ENCODE data around the gene DOCK10.

Gene DOCK10

DNA sequence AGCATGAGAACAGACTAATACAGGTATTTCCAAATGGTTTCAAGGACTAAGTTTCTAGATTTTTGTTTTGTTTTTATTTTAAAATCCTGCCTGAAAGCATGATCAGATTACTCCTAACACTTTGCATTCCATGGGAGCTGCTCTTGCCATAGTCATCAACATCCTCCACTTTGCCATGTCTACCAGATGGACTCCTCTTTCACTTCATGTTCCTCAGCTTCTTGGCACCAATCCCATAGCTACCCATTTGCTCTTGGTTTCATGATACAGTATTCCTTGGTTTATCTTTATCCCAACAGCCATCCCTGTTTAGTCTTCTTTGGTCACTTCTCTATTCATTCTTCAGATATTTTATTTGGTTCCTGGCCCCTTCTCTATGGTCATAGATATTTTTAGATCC lies 171.9 kb downstream of the DOCK10 start:
- DNase-seq: no peak

DNA sequence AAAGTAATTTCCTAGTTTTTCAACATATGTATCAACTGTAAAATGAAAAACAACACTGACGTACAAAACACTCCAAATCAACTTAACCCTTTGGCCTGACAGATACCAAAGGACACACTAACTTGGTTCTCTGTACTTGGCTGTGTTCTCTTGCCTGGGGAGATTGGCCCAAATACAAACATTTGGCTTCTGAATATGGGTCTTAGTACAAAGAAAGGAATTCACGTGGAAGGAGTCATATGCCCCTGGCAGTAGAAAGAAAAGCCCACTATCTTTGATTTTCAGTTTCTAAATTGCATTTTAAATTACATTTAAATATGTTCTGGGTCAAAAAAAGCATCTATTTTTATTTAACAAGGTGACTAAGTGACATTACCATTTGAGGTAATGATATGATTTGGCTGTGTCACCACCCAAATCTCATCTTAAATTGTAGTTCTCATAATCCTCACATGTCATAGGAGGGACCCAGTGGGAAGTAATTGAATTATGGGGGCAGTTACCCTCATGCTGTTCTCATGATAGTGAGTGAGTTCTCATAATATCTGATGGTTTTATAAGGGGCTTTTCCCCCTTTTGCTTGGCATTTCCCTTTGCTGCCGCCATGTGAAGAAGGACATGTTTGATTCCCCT lies 172.6 kb downstream of the DOCK10 start:
- no peak for DNase-seq

DNA sequence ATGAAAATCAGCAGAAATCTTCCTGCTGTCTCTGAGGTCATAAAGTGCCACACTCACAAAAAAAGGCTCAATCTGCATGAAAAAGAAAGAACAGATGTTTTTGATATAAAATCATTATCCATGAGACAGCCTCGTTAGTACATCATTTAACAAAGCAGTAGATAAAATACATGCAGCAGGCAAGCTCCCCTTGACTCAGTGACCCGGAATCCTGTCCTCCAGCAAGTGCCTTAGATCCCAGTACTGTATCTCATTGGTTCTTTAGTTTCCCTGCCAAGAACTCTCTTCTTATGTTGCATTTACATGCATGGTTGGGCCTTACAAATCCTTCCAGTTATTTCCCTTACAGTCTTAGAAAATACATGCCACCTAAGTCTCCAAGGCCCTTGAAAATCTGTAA lies 177.3 kb downstream of the DOCK10 start:
- no peak for DNase-seq

DNA sequence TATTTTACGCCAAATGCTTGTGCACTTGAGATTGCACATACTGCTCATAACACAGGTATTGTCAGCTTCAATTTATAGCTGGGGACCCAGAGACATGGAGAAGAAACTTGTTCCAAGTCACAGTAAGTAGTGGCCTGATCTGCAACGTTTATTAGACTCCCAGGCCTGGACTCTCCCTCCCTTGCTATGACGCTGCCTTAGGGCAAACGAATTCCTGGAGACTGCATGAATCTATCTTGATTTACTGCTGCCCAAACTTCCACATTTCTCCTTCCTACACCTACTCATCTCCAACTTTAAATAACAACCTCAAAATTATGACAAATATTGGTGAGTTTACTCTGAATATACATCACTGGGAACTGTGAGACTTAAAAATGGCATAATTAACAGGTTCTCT lies 181.0 kb downstream of the DOCK10 start:
- DNase-seq: no peak

DNA sequence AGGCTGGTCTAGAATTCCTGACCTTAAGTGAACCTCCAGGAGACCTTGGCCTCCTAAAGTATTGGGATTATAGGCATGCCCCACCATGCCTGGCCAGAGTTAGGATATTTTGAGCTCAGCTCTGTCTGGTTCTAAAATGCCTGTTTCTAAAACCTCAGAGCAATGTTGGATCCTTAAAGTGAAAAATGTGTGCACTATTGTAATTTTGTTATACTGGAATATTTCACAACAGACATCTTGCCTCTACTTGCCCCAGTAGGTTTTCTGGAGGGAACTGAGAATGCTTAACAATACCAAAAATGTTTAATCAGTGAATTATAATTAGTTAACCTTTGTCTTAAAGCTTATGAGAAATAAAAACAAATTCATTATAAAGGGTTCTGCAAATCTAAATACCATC lies 181.5 kb downstream of the DOCK10 start:
- no peak for DNase-seq

DNA sequence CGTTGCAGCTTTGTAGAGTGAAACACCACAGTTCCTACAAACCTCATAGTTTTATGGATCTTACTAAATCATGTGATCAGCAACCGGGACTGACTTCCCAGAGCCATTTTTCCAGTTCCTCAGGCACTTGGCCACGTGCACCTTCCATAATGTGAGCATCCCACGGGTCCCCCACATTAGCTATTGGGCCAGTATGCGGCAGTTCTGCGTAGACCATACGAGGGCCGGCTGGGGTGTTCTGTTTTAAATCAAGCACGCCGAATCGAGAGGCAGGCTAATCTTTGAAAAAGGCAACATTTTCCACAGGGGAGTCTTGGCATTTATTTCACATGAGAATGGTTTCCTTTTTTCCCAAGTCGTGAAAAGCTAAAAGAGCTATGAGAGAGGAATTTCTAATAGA lies 190.5 kb downstream of the DOCK10 start:
- no peak for DNase-seq

DNA sequence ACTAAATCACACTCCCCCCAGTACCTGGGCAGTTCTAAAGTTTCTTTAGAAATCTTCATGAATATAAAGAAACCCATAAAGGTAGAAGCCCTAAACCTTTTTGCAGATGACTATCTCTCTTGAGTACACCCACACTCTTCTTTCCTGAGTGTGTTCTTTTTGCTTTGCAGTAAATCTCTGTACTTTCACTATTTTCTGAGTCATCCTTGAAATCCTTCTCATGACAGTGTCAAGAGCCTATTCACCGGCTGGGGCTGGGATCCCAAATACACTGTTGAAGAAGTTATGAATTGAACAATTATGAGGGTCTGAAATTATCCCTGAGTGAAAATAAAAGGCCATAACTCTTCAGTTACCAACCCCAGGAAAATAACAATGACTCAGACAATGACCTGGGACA lies 192.2 kb downstream of the DOCK10 start:
- no peak for DNase-seq

DNA sequence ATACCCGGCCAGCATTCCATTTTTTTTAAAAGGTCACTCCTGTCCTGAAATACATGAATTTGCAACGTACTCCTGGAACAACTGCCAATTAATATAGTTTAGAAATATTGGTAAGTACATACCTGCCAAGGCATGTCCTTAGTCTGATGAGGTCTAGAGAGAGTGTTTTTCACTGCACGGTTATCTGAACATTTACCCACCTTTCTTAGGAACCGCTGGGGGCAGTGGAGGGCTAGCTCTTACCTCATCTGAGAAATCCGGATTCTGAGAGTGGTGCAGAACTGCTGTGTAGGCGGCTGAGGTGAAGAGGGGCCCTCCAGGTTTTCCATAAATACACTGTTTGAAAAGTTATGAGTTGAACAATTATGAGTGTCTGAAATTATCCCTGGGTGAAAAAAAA lies 193.0 kb downstream of the DOCK10 start:
- DNase-seq: no peak

DNA sequence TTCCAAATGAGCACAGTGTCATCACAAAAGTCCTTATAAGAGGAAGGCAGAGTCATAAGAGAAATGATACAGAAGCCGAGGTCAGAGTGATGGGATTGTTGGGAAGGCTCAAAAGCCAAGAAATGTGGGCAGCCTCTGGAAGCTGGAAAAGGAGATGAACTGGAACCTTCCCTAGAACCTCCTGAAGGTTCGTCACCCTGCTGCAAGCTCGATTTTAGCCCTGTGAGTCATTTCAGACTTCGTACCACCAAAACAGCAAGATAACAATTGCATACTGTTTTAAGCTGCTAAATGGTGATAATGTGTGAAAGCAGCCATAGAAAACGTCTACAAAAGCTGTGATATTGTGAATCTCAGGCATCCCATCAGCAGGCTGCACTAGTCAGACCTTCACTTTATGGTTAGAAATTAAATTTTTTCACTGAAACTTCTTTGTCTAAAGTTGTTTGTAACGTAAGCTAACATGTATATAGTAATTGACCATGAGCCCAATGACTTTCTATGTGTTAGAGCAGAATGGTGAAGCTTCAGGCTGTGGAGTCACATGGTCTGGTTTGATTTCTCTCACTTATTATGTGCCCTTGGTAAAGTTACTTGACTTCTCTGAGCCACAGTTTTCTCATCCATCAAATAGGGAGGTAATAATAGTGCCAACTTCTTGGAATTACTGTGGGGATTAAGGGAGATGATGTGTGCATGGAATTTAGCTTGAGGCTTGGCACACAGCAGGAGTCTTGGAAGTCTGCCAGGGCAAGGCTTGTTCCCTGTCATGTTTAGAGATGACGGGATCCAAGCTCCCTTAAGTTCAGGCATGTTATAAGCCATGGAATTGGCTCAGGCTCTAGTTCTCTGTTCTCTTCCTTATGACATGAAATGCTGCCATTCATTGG lies 194.1 kb downstream of the DOCK10 start:
- DNase-seq: no peak

DNA sequence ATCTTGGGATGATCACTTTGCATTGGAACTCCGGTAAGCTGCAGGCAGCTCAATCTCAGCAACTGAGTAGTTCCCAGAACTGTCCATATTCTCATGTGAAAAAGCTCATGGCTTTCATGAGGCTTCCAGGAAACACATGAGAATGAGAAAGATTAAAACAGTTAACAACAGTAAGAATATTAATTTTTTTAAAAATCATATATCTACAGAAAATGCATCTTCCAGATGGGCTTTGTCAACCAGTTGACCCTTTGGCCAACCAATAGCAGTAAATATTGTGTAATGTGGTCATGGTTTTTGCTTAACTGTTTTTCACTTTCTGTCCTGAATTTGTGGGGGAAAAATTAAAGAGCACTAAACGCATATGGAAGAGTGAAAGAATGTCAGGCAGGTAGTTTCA lies 194.9 kb downstream of the DOCK10 start:
- DNase-seq: no peak

DNA sequence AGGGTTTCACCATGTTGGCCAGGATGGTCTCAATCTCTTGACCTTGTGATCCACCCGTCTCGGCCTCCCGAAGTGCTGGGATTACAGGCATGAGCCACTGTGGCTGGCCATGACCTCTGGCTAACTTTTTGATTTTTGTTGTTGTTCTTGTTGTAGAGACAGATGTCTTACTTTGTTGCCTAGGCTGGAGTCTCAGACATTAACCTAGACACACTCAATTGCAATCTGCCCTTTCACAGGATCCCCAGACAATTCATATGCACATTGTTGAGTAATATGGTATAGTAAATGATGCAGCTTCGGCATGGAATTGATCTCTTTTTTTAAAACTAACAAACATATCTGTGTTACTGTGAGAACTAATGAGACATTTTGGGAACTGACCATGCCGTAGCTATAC lies 195.6 kb downstream of the DOCK10 start:
- no peak for DNase-seq

DNA sequence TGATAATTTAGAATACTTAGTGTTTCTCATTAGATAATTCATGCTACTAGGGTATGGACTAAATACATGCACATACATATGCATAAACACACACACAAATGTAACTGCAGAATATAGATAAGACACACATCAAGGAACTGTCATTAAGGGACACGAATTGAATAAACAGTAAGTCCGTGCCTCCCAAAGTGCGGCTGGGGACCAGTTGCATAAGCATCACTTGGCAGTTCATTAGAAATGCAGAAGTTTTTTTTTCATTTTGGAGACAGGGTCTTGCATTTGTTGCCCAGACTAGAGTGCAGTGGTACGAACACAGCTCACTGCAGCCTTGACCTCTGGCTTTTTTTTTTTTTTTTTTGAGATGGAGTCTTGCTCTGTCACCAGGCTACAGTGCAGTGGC lies 196.1 kb downstream of the DOCK10 start:
- DNase-seq: no peak

DNA sequence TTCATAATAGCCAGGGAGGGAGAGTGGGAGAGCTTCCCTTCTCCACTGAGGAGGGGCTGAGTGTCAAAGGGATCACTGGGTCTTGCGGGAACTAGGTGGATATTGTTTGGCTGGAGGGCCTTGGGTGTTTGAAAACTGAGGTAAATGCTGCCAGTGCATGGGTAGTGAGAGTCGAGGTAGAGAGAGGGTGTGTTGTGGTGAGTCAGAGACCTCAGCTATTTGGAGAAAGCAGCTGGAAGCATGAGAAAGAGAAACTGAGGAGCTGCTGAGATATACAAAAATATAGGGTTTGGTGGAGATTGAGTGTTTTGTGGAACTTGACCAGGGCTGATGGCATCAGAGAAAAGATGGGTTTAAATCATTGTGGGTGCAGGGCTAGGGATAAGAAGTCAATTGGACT lies 199.1 kb downstream of the DOCK10 start:
- no peak for DNase-seq

DNA sequence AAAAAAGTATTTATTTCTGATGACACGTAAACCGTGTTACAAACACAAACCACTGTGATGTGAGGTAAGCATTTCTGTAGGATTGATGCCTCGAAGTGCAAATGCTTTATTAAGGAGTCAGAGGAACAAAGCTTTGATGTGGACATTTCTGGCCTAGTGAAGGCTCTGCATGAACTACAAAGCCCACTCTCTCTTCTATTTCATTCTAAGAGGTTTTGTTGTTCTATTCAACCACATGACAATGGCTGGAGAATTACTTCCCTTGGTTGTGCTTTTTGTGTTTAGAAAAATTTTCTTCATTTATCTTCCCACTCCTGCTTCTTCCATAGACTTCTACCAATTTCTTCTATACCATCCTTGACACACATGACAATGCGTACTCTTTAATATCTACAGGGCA lies 200.4 kb downstream of the DOCK10 start:
- no peak for DNase-seq

DNA sequence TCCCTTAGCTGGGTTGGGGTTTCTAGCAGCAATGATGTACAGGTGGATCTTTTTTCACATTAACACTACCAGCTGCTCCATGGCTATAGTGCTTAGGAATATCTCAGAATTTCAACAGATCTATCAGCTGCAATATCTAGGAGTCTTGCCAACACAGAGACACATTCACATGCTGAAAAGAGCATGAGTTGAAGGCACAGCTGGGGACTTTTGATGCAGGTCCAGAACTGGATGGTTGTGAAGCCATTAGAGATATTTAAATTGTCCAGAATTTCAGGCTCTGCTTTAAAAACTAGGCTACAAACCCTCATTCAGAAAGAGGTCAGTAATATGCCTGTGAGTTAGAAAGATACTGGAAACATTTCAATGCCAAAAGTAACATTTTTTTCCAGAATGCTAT lies 203.9 kb downstream of the DOCK10 start:
- no peak for DNase-seq

DNA sequence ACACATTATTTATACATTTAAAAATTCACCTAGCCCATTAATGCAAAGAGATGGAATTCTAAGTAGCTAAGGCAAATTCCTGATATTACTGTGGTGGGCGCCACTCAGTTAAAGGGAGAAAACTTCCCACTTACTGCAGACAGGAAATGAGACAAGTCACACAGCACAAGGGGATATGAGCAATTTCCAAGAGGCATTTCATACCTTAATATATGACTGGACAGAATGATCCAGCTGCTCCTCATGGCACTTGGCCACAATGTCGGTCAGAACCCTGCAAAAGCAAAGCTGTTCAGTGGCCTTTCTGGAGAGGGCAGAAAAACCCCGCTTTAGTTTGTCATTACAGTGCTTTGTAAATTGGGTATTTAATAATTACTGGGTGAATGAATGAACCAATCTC lies 204.7 kb downstream of the DOCK10 start:
- no peak for DNase-seq

DNA sequence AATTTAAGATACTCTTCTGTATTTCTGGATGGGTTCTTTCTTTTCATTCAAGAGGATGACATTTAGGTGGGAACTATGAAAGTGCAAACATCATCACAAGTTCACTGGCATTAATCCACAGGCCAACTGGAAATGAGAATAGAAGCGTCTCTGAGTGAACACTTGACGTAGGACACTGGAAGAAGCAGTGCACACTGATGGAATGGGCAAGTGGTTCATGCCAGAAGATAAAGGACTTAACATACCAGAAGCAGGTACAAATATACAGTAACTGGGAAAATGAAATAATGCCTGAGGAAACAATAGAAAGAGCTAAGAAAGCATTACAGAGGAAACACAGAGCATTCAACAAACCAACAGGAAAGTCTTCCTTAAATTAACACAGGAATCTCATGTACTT lies 205.2 kb downstream of the DOCK10 start:
- no peak for DNase-seq

DNA sequence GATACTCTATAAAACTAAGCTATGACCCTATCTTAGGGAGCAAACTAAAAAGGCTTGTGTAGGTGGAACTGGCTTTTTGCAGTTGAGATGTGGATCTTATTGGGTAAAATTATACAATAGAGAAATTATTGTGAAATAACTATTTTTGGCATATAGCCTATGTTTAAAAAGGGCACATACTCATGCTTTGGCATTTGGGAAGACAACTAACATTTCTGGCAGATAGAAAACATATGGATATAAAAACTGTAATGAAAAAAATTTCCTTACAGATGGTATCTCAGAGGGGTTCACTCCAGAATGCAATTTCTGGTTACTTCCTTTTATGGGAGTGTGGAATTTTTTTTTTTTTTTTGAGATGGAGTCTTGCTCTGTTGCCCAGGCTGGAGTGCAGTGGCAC lies 206.0 kb downstream of the DOCK10 start:
- DNase-seq: no peak

DNA sequence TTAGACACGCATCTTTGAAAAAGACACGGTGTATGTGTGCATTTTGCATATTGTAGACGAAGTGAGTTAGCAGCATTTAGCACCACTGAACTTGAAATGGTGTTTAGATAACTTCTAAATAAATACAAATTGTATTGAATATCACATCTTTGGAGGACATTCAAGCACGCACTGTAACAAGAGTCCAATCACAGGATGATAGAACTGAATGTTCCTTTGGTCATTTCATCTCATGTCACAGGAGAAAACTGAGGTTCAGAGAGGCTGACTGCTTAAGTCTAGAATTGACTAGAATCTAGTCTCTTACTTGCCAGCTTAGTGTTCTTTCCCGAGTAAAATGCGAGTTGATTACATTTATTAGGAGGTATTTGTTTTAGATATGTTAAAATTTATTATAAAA lies 206.9 kb downstream of the DOCK10 start:
- DNase-seq: no peak

DNA sequence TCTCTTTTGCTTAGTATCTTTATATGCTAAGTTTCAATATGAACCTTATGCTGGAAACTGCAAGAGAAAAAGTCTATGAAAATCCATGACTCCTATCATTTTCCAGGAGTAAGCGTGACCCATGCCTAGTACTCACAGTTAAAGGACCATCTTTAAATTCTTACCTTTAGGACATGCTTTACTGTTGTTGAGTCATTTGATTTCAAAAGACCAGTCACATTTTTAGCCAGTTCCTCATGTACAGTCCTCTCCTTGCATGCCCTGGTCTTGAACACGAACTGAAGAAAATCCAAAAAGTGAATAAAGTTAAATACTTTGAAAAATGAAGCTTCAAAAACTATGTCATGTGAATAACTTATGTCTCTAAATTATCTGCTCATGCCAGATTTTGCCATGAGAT lies 208.3 kb downstream of the DOCK10 start:
- DNase-seq: no peak

DNA sequence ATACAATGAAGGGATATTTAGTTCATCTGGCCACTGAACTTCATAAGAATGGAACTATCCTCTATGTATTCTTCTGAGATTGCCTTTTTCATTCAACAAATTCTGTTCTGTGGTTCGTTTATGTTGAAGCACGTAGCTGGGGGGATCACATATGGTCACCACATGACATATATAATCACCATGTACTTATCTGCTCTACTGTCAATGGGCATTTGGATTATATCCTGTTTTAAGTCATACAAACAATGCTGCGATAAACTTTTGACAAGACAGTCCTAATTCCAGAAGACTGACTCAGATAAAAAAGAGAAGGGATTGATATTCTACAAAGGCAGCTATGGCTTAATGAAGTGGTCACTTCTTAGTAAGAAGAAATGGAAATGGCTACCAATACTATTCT lies 210.1 kb downstream of the DOCK10 start:
- no peak for DNase-seq

DNA sequence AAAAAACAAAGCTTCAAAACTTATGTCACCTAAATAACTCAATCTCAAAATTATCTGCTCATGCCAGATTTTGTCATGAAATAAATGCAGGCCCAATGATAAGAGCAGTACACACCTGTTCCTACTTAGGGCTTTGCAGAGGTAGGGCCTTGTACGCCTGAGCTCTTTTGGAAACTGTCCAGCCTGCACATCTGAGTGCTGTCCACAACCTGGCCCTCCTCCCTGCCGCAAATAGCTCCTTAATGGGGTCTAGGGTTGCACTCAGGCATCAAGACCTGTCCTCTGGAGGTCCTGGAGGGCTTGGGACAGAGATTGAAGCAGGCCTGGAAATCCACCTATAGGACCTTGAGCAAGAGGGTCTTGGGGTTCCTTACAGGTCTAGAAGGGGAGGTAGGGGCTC lies 210.7 kb downstream of the DOCK10 start:
- no peak for DNase-seq

DNA sequence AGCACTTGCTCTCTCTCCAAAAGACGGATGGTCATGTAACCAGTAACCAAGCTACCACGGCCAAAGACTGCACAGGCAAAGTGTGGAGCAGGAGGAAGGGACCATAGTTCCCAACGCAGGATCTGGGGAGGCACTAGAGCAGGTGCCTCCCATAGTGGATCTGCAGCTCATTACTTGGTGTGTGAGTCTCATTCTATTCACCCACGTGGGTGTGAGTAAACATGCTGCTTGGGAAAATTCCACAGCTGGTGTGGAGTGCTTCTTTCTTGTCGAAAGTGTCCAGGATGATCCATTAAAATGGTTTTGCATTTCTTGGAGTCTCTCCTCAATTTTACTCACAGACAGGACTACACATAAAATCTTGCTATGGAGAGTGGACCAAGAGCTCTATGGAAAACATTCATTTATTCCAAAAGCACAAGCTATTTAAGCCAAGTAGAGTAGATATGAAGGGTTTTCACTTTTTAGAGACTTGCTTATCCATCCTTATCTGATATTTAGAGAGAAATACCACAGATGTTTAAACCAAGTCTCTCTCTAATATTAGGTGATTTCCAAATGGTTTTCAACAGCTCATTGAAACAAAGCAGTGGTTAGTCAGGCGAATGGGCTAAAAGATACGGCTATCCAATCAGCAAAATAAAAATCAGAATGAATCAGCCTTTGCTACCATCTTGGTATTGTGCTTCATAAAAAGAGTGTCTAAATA lies 221.8 kb downstream of the DOCK10 start:
- no peak for DNase-seq

DNA sequence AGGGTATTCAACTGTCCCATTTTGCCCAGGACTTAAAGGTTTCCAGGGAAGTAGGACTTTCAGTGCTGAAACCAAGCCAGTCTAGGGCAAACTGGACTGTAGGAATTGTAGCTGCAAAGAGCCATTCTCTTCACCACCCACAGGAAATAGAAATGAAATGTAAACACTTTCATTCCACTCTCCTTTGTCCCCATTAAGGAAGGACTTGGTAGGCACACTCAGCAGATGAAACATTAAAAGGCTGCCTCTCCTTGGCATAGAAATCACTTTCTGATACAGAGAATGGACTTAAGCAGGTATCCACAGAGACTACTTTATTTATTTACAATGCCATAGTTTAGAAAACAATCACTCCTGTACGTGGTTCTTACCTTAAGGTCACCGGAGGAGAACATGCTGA lies 223.2 kb downstream of the DOCK10 start:
- no peak for DNase-seq

All from stimulated activated CD4-positive, alpha-beta T cell treated with anti-CD3 and anti-CD28 coated beads, Interleukin-4, amount 100 ng/mL, for 4 hours (primary cell).